Measurements from ENCODE around the gene PLEKHA1. TPM values are rescaled to one million over a fixed set of nuclear protein-coding genes. Genes with fewer than 3 reads are reported as not detected.

The PLEKHA1 gene
- total and polyA plus RNA-seq, 8 donors = 9.0 to 61.8 (median 19.6) TPM

GRCh38 chr10:122326806-122327205 is 47.7 kb upstream of the PLEKHA1 start:
- Histone ChIP-seq H3K9me3 (no peaks in the 10 kb centered on the region), H3K4me3 (no peak overlapping the region), H3K27ac (no peak overlapping the region), H3K27me3 (peaks cover 0 to 15% (median 0%) of the 10 kb centered on the region in 3 donors), H3K36me3 (no peaks in the 10 kb centered on the region), H3K4me1 (no peaks in the 10 kb centered on the region)
- WGBS, 5 donors = 68 to 86% (median 84%) methylated on average over 6 of the region's 6 CpGs
- no peak for TF ChIP-seq POLR2AphosphoS5 (IDR thresholded peaks at IDR 0.05)
- no peak for TF ChIP-seq CTCF (IDR thresholded peaks at IDR 0.05)
- no peak for TF ChIP-seq EP300 (IDR thresholded peaks at IDR 0.05)
- no peak for TF ChIP-seq POLR2A (IDR thresholded peaks at IDR 0.05)
- intact Hi-C loops (cut with DNase I; ENCODE audit: low total_unique reads) = no loop called here
- DNase-seq = no peak

- Histone ChIP-seq H3K27ac (no peak overlapping the region), H3K36me3 (no peaks in the 10 kb centered on the region), H3K9me3 (no peaks in the 10 kb centered on the region), H3K27me3 (peaks cover 0 to 15% (median 0%) of the 10 kb centered on the region in 3 donors), H3K4me3 (no peak overlapping the region), H3K4me1 (no peaks in the 10 kb centered on the region)
- intact Hi-C loops (cut with DNase I; ENCODE audit: low total_unique reads) = no loop called here
- TF ChIP-seq POLR2A (IDR thresholded peaks at IDR 0.05) (no peak), CTCF (IDR thresholded peaks at IDR 0.05) (no peak), POLR2AphosphoS5 (IDR thresholded peaks at IDR 0.05) (no peak), EP300 (IDR thresholded peaks at IDR 0.05) (no peak)
- no peak for DNase-seq
- WGBS, 5 donors = 79 to 91% (median 89%) methylated on average over 13 to 16 of the region's 16 CpGs
Observed at GRCh38 chr10:122327237-122328206, 47.0 kb upstream of the PLEKHA1 start.

GRCh38 chr10:122328676-122329075 is 45.8 kb upstream of the PLEKHA1 start:
- Histone ChIP-seq H3K9me3 (no peaks in the 10 kb centered on the region), H3K4me1 (no peaks in the 10 kb centered on the region), H3K4me3 (no peak overlapping the region), H3K36me3 (no peaks in the 10 kb centered on the region), H3K27ac (no peak overlapping the region), H3K27me3 (peaks cover 0 to 21% (median 0%) of the 10 kb centered on the region in 3 donors)
- intact Hi-C loops (cut with DNase I; ENCODE audit: low total_unique reads) = no loop called here
- no peak for DNase-seq
- TF ChIP-seq POLR2AphosphoS5 (IDR thresholded peaks at IDR 0.05) (no peak), POLR2A (IDR thresholded peaks at IDR 0.05) (no peak), EP300 (IDR thresholded peaks at IDR 0.05) (no peak), CTCF (IDR thresholded peaks at IDR 0.05) (no peak)
- WGBS, 5 donors = 69 to 82% (median 74%) methylated on average over 9 of the region's 9 CpGs

GRCh38 chr10:122329416-122329815 is 45.1 kb upstream of the PLEKHA1 start:
- H3K9me3 ChIP-seq = no peaks in the 10 kb centered on the region
- no peak for DNase-seq
- peaks cover 0 to 21% (median 0%) of the 10 kb centered on the region in 3 donors for H3K27me3 ChIP-seq
- TF ChIP-seq POLR2AphosphoS5 (IDR thresholded peaks at IDR 0.05) = no peak
- TF ChIP-seq POLR2A (IDR thresholded peaks at IDR 0.05) = no peak
- TF ChIP-seq EP300 (IDR thresholded peaks at IDR 0.05) = no peak
- no peak for TF ChIP-seq CTCF (IDR thresholded peaks at IDR 0.05)
- 81 to 87% (median 85%) methylated on average over 13 of the region's 13 CpGs for WGBS, 5 donors
- no peak overlapping the region for H3K27ac ChIP-seq
- no peaks in the 10 kb centered on the region for H3K4me1 ChIP-seq
- intact Hi-C loops (cut with DNase I; ENCODE audit: low total_unique reads) = no loop called here
- no peak overlapping the region for H3K4me3 ChIP-seq
- no peaks in the 10 kb centered on the region for H3K36me3 ChIP-seq

Measured in stomach (tissue), 9 donors.